HepG2 (cell line): ENCODE measurements around the gene MASP2. TPM values are rescaled to one million over a fixed set of nuclear protein-coding genes. Genes with fewer than 3 reads are reported as not detected.
A peak's percentile ranks its signal among the peaks of the same experiment; 100 is the strongest.

ENCODE experiments used
- CBFB ChIP-seq: sonication (generic); formaldehyde crosslinking; IDR thresholded peaks from 2 replicates; pipeline ENCODE4 v1.4.0; 2020; ENCODE audit warnings: missing genetic modification reagents
- KDM2A ChIP-seq: sonication (generic); formaldehyde crosslinking; IDR thresholded peaks from 2 replicates; pipeline ENCODE4 v1.4.0; 2020; ENCODE audit warnings: low read depth, missing genetic modification reagents, borderline replicate concordance
- KDM3A ChIP-seq: IDR thresholded peaks from 2 replicates; pipeline ENCODE4 v1.6.1; 2018; ENCODE audit warnings: low read depth, missing compliant biosample characterization
- MED1 ChIP-seq: sonication (generic); formaldehyde crosslinking; IDR thresholded peaks from 2 replicates; pipeline ENCODE4 v1.4.0; 2020; ENCODE audit warnings: missing genetic modification reagents
- NFIB ChIP-seq: sonication (generic); formaldehyde crosslinking; IDR thresholded peaks from 2 replicates; pipeline ENCODE4 v1.9.0; 2021; ENCODE audit warnings: missing genetic modification reagents, mild to moderate bottlenecking, borderline replicate concordance
- NFYB ChIP-seq: sonication (generic); formaldehyde crosslinking; IDR thresholded peaks from 2 replicates; pipeline ENCODE4 v1.4.0; 2020; ENCODE audit warnings: missing genetic modification reagents
- PRMT3 ChIP-seq: sonication (generic); formaldehyde crosslinking; IDR thresholded peaks from 2 replicates; pipeline ENCODE4 v1.8.1; 2022; ENCODE audit warnings: low read depth, mild to moderate bottlenecking, moderate library complexity, missing genetic modification reagents, borderline replicate concordance
- PTBP1 ChIP-seq: fragments of 200-400 bp; formaldehyde crosslinking; IDR thresholded peaks from 2 replicates; pipeline ENCODE4 v1.6.1; 2018; ENCODE audit warnings: low read length, low read depth; ENCODE audit not compliant: poor library complexity, severe bottlenecking
- RFXAP ChIP-seq: sonication (generic); formaldehyde crosslinking; IDR thresholded peaks from 2 replicates; pipeline ENCODE4 v1.4.0; 2020; ENCODE audit warnings: missing genetic modification reagents, borderline replicate concordance
- YY1 ChIP-seq: IDR thresholded peaks from 2 replicates; pipeline ENCODE4 v1.6.1; 2011; ENCODE audit warnings: low read length, low read depth, moderate library complexity, mild to moderate bottlenecking; ENCODE audit not compliant: insufficient read depth, insufficient replicate concordance
- ZBTB7A ChIP-seq: sonication (generic); formaldehyde crosslinking; IDR thresholded peaks from 2 replicates; pipeline ENCODE4 v1.8.0; 2022; ENCODE audit warnings: mild to moderate bottlenecking, missing genetic modification reagents
- ZNF263 ChIP-seq: sonication (generic); formaldehyde crosslinking; IDR thresholded peaks from 2 replicates; pipeline ENCODE4 v1.4.0; 2020; ENCODE audit warnings: missing genetic modification reagents
- ZNF709 ChIP-seq: sonication (generic); formaldehyde crosslinking; IDR thresholded peaks from 2 replicates; pipeline ENCODE4 v1.5.0; 2020; ENCODE audit warnings: mild to moderate bottlenecking, missing genetic modification reagents
- ZNF883 ChIP-seq: sonication (generic); formaldehyde crosslinking; IDR thresholded peaks from 2 replicates; pipeline ENCODE4 v1.5.1; 2020; ENCODE audit warnings: mild to moderate bottlenecking, missing genetic modification reagents; ENCODE audit errors: not compliant biosample characterization
- ZSCAN30 ChIP-seq: sonication (generic); formaldehyde crosslinking; IDR thresholded peaks from 2 replicates; pipeline ENCODE4 v1.5.0; 2020; ENCODE audit warnings: mild to moderate bottlenecking, missing genetic modification reagents
- polyA plus RNA-seq, 8 experiments: library from polyadenylated mRNA; depleted of rRNA in 3 of 8; stranded (reverse) in 7 of 8; unstranded in 1 of 8; fragments of >200 nt; fragmentation: Illumina TruSeq in 4 of 8; extraction: Trizol in 4 of 8; gene quantifications; 2 replicates each; pipeline versions ENCODE4 v1.2.1 to v1.2.3, GENCODE V29; 2011 to 2016; ENCODE audit warnings: low read depth in 4 of 8, missing spikeins in 1 of 8, mixed read lengths in 1 of 8; ENCODE audit not compliant: insufficient read depth in 1 of 8
- total RNA-seq, 5 experiments: library from RNA; depleted of rRNA; stranded (reverse); fragments of >200 nt; fragmentation: Illumina TruSeq; extraction: Trizol; gene quantifications; 2 replicates each; pipeline ENCODE4 v1.2.3, GENCODE V29; 2016; ENCODE audit warnings: low read depth in 1 of 5
- TF ChIP-seq, protein P1 (sequence below): sonication (generic); formaldehyde crosslinking; IDR thresholded peaks from 2 replicates; pipeline ENCODE4 v1.4.0; 2020; ENCODE audit warnings: missing genetic modification reagents, low read depth, mild to moderate bottlenecking, borderline replicate concordance
- TF ChIP-seq, protein P2 (sequence below): sonication (generic); formaldehyde crosslinking; IDR thresholded peaks from 2 replicates; pipeline ENCODE4 v1.9.0; 2021; ENCODE audit warnings: mild to moderate bottlenecking, missing genetic modification reagents
- TF ChIP-seq, protein P3 (sequence below): sonication (generic); formaldehyde crosslinking; IDR thresholded peaks from 2 replicates; pipeline ENCODE4 v1.8.0; 2022; ENCODE audit warnings: missing genetic modification reagents, mild to moderate bottlenecking, moderate library complexity, borderline replicate concordance
- TF ChIP-seq, protein P4 (sequence below): IDR thresholded peaks from 2 replicates; pipeline ENCODE4 v1.6.1; 2012; ENCODE audit warnings: inconsistent platforms

MASP2 gene
- total and polyA plus RNA-seq, 2 of the 13 experiments (the other 11 are each of a cell fraction or from before 2014, with no cell fraction given) = 7.1 to 11.8 TPM

DNA sequence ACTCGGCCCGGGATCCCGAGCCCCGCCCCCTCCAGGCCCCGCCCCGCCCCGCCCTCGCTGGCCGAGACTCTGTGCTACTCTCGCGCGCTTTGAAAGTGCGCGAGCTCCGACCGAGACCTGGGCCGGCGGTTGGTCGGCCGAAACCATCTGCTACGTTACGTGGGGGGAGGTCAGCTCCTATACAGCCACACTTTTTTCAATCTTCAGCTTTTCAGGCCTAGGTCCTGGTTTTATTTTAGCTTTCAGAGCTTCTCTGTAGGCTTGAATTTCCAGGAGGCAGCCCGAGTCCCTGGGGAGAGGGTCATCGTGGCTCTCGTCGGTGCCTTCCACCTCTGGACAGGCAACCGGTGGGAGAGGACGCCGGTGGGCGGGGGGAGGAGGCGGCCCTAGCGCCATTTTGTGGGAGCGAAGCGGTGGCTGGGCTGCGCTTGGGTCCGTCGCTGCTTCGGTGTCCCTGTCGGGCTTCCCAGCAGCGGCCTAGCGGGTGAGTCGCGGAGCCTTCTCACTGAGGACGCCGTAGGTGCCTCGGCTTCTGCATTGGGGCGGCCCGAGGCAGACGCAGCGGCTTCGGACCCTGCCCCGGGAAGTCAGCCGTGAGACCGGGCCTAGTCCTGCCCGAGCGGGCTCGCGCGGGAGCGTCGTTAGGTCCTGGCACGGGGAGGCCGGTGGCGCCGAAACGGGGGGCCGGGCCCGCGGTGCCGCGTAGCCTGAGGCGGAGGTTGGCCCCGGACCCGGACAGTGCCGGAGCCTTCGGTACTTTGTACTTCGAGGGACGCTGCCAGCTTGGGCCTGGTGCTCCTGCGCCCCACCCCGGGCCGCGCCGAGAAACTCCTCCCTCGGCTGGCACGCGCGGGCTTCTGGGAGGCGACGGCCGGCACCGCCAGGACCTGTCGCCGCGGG lies 34.5 kb downstream of the MASP2 start, which contains the start of gene TARDBP (continued):
- TF ChIP-seq NFYB (CRISPR knock-in tag) = peak; percentile 20; the same call in 1 of the 2 replicates
- TF ChIP-seq KDM3A (CRISPR knock-in tag) = no peak; the same call in 1 of the 2 replicates
- peak; percentile 95 for TF ChIP-seq YY1
- TF ChIP-seq KDM2A = peak; percentile 93
- no peak for TF ChIP-seq NFIB (CRISPR knock-in tag)
- peak; percentile 81 for TF ChIP-seq CBFB (CRISPR knock-in tag)
- TF ChIP-seq, protein P1, sequence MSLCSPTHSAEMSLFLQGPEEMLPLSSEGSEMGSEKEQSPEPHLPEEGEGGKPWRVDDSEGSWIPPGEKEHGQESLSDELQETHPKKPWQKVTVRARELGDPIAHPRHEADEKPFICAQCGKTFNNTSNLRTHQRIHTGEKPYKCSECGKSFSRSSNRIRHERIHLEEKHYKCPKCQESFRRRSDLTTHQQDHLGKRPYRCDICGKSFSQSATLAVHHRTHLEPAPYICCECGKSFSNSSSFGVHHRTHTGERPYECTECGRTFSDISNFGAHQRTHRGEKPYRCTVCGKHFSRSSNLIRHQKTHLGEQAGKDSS (CRISPR knock-in tag) = no peak; the same call in 1 of the 2 replicates
- TF ChIP-seq ZBTB7A = no peak; the same call in 1 of the 2 replicates
- TF ChIP-seq PRMT3 = no peak
- TF ChIP-seq, protein P2, sequence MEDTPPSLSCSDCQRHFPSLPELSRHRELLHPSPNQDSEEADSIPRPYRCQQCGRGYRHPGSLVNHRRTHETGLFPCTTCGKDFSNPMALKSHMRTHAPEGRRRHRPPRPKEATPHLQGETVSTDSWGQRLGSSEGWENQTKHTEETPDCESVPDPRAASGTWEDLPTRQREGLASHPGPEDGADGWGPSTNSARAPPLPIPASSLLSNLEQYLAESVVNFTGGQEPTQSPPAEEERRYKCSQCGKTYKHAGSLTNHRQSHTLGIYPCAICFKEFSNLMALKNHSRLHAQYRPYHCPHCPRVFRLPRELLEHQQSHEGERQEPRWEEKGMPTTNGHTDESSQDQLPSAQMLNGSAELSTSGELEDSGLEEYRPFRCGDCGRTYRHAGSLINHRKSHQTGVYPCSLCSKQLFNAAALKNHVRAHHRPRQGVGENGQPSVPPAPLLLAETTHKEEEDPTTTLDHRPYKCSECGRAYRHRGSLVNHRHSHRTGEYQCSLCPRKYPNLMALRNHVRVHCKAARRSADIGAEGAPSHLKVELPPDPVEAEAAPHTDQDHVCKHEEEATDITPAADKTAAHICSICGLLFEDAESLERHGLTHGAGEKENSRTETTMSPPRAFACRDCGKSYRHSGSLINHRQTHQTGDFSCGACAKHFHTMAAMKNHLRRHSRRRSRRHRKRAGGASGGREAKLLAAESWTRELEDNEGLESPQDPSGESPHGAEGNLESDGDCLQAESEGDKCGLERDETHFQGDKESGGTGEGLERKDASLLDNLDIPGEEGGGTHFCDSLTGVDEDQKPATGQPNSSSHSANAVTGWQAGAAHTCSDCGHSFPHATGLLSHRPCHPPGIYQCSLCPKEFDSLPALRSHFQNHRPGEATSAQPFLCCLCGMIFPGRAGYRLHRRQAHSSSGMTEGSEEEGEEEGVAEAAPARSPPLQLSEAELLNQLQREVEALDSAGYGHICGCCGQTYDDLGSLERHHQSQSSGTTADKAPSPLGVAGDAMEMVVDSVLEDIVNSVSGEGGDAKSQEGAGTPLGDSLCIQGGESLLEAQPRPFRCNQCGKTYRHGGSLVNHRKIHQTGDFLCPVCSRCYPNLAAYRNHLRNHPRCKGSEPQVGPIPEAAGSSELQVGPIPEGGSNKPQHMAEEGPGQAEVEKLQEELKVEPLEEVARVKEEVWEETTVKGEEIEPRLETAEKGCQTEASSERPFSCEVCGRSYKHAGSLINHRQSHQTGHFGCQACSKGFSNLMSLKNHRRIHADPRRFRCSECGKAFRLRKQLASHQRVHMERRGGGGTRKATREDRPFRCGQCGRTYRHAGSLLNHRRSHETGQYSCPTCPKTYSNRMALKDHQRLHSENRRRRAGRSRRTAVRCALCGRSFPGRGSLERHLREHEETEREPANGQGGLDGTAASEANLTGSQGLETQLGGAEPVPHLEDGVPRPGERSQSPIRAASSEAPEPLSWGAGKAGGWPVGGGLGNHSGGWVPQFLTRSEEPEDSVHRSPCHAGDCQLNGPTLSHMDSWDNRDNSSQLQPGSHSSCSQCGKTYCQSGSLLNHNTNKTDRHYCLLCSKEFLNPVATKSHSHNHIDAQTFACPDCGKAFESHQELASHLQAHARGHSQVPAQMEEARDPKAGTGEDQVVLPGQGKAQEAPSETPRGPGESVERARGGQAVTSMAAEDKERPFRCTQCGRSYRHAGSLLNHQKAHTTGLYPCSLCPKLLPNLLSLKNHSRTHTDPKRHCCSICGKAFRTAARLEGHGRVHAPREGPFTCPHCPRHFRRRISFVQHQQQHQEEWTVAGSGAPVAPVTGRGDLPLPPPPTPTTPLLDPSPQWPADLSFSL (CRISPR knock-in tag) = no peak
- TF ChIP-seq PTBP1 = no peak
- TF ChIP-seq, protein P3, sequence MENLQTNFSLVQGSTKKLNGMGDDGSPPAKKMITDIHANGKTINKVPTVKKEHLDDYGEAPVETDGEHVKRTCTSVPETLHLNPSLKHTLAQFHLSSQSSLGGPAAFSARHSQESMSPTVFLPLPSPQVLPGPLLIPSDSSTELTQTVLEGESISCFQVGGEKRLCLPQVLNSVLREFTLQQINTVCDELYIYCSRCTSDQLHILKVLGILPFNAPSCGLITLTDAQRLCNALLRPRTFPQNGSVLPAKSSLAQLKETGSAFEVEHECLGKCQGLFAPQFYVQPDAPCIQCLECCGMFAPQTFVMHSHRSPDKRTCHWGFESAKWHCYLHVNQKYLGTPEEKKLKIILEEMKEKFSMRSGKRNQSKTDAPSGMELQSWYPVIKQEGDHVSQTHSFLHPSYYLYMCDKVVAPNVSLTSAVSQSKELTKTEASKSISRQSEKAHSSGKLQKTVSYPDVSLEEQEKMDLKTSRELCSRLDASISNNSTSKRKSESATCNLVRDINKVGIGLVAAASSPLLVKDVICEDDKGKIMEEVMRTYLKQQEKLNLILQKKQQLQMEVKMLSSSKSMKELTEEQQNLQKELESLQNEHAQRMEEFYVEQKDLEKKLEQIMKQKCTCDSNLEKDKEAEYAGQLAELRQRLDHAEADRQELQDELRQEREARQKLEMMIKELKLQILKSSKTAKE (CRISPR knock-in tag) = no peak
- TF ChIP-seq MED1 = peak; percentile 58; the same call in 1 of the 2 replicates
- TF ChIP-seq, protein P4, sequence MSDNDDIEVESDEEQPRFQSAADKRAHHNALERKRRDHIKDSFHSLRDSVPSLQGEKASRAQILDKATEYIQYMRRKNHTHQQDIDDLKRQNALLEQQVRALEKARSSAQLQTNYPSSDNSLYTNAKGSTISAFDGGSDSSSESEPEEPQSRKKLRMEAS = peak; percentile 58
- peak; percentile 63 for TF ChIP-seq ZNF263 (CRISPR knock-in tag)
- TF ChIP-seq ZNF709 (CRISPR knock-in tag) = peak; percentile 66; the same call in 1 of the 2 replicates
- TF ChIP-seq ZNF883 (CRISPR knock-in tag) = no peak
- peak; percentile 66 for TF ChIP-seq RFXAP (CRISPR knock-in tag)
- peak; percentile 34; the same call in 1 of the 2 replicates for TF ChIP-seq ZSCAN30 (CRISPR knock-in tag)
